Stomach (tissue), 9 donors: ENCODE measurements around the gene MYCL. TPM values are rescaled to one million over a fixed set of nuclear protein-coding genes. Genes with fewer than 3 reads are reported as not detected.

Source experiments
- DNase-seq, 2 donors: peaks; one replicate each; pipeline versions ENCODE4 v3.0.0 to v3.0.0-alpha.2; 2013 to 2019
- H3K27ac ChIP-seq, 5 donors: fragments of 200-600 bp in 4 of 5; sonication (generic) in 4 of 5; one replicate each; pipeline ENCODE4 v1.5.1; 2013 to 2019; ENCODE audit warnings: mild to moderate bottlenecking in 1 of 5, moderate library complexity in 1 of 5
- H3K27me3 ChIP-seq, 3 donors: fragments of 200-600 bp; sonication (generic); one replicate each; pipeline ENCODE4 v1.5.1; 2017 to 2019; ENCODE audit warnings: mixed run types in 1 of 3
- H3K36me3 ChIP-seq, 4 donors: fragments of 200-600 bp; sonication (generic); 1 replicate in 3 of 4; 2 replicates in 1 of 4; pipeline ENCODE4 v1.5.1; 2016 to 2019
- H3K4me1 ChIP-seq, 4 donors: fragments of 200-600 bp; sonication (generic); one replicate each; pipeline ENCODE4 v1.5.1; 2016 to 2019
- H3K4me3 ChIP-seq, 4 donors: fragments of 200-600 bp; sonication (generic) in 3 of 4; one replicate each; pipeline ENCODE4 v1.5.1; 2016 to 2019; ENCODE audit warnings: mild to moderate bottlenecking in 1 of 4
- H3K9me3 ChIP-seq, 4 donors: fragments of 200-600 bp; sonication (generic); one replicate each; pipeline ENCODE4 v1.5.1; 2016 to 2019
- CTCF ChIP-seq, 7 experiments: fragments of 450-650 bp in 4 of 7; fragments of 200-600 bp in 3 of 7; sonication (generic) in 3 of 7; IDR thresholded peaks; one replicate each; pipeline ENCODE4 v1.5.1; 2016 to 2019; ENCODE audit warnings: antibody characterized with exemption in 7 of 7, control low read depth in 2 of 7, mild to moderate bottlenecking in 1 of 7
- EP300 ChIP-seq: sonication (generic); formaldehyde crosslinking; IDR thresholded peaks from one replicate; pipeline ENCODE4 v1.6.1; 2017; ENCODE audit warnings: antibody characterized with exemption
- POLR2A ChIP-seq, 4 donors: fragments of 450-650 bp; IDR thresholded peaks; one replicate each; pipeline ENCODE4 v1.6.1; 2016; ENCODE audit warnings: antibody characterized with exemption in 4 of 4, control low read depth in 2 of 4, mild to moderate bottlenecking in 1 of 4, moderate library complexity in 1 of 4
- POLR2AphosphoS5 ChIP-seq, 3 donors: sonication (generic); formaldehyde crosslinking; IDR thresholded peaks; one replicate each; pipeline ENCODE4 v1.6.1; 2016; ENCODE audit warnings: antibody characterized with exemption in 3 of 3
- WGBS, 5 donors: extraction: QIAGEN DNeasy Blood & Tissue Kit in 3 of 5; methylation state at CpG; one replicate each; pipeline versions ENCODE4 v1.1.5 to v1.1.7; 2013 to 2018; 5-methylcytosine and 5-hydroxymethylcytosine counted together
- intact Hi-C: fragments of 100-400 bp; cut with DNase I; formaldehyde crosslinking; loops from one replicate; pipeline ENCODE4 v1.15.1; 2023; ENCODE audit warnings: low total_unique reads
- polyA plus RNA-seq, 3 donors: library from polyadenylated mRNA; stranded (reverse); fragments of 200-250 nt; gene quantifications; one replicate each; pipeline ENCODE4 v1.2.3, GENCODE V29; 2013
- total RNA-seq, 5 donors: library from RNA; depleted of rRNA; stranded (reverse); fragments of >200 nt; gene quantifications; one replicate each; pipeline versions ENCODE4 v1.1.0 to v1.2.3, GENCODE V29; 2014 to 2016
- donor health status: healthy with polysubstance abuse.
- donor health status: Bipolar disorder and iron deficiency.
- donor health status: healthy.

Gene MYCL
- total and polyA plus RNA-seq, 8 donors: 0.61 to 39.4 (median 4.5) TPM; not detected in 1

- no peaks in the 10 kb centered on the region for H3K27me3 ChIP-seq
- H3K36me3 ChIP-seq: no peaks in the 10 kb centered on the region
- H3K27ac ChIP-seq: peak overlapping the region in 4 of 5 donors; percentile 1 to 28 (median 17)
- intact Hi-C loops: no loop called here
- 9 to 18% (median 13%) methylated on average over 6 of the region's 6 CpGs for WGBS, 5 donors
- H3K9me3 ChIP-seq: no peaks in the 10 kb centered on the region
- DNase-seq: peak; percentile 55 to 79
- no peak overlapping the region for H3K4me3 ChIP-seq
- H3K4me1 ChIP-seq: peaks cover 8 to 53% (median 28%) of the 10 kb centered on the region in 4 donors
- TF ChIP-seq CTCF (IDR thresholded peaks at IDR 0.05): no peak
- TF ChIP-seq POLR2AphosphoS5 (IDR thresholded peaks at IDR 0.05): peak in 1 of 3 donors; percentile 47
- no peak for TF ChIP-seq POLR2A (IDR thresholded peaks at IDR 0.05)
- TF ChIP-seq EP300: no peak
These were observed 8.8 kb downstream of the MYCL start for GRCh38 chr1:39892601-39893595.

- no peak for DNase-seq
- Histone ChIP-seq H3K27ac (peak overlapping the region in 1 of 5 donors; percentile 25), H3K9me3 (no peaks in the 10 kb centered on the region), H3K27me3 (no peaks in the 10 kb centered on the region), H3K36me3 (no peaks in the 10 kb centered on the region), H3K4me1 (peaks cover 8 to 53% (median 26%) of the 10 kb centered on the region in 4 donors), H3K4me3 (no peak overlapping the region)
- TF ChIP-seq CTCF (IDR thresholded peaks at IDR 0.05) (no peak), POLR2A (IDR thresholded peaks at IDR 0.05) (no peak)
- intact Hi-C loops: no loop called here
- WGBS, 5 donors: 68 to 100% (median 88%) methylated on average over 1 of the region's 1 CpG
These were observed 10.8 kb downstream of the MYCL start for GRCh38 chr1:39890880-39891279.

GRCh38 chr1:39890273-39890672, 11.4 kb downstream of the MYCL start:
- Histone ChIP-seq H3K4me1 (peaks cover 8 to 48% (median 24%) of the 10 kb centered on the region in 4 donors), H3K36me3 (no peaks in the 10 kb centered on the region), H3K9me3 (no peaks in the 10 kb centered on the region), H3K27ac (no peak overlapping the region), H3K4me3 (no peak overlapping the region), H3K27me3 (no peaks in the 10 kb centered on the region)
- intact Hi-C loops: no loop called here
- no peak for DNase-seq
- TF ChIP-seq POLR2AphosphoS5 (IDR thresholded peaks at IDR 0.05) (no peak), CTCF (IDR thresholded peaks at IDR 0.05) (no peak), POLR2A (IDR thresholded peaks at IDR 0.05) (no peak), EP300 (no peak)

GRCh38 chr1:39886757-39887231, 14.9 kb downstream of the MYCL start:
- TF ChIP-seq EP300 (no peak), CTCF (IDR thresholded peaks at IDR 0.05) (no peak), POLR2AphosphoS5 (IDR thresholded peaks at IDR 0.05) (no peak), POLR2A (IDR thresholded peaks at IDR 0.05) (no peak)
- Histone ChIP-seq H3K9me3 (no peaks in the 10 kb centered on the region), H3K4me3 (no peak overlapping the region), H3K36me3 (no peaks in the 10 kb centered on the region), H3K4me1 (peaks cover 7 to 32% (median 21%) of the 10 kb centered on the region in 4 donors), H3K27ac (no peak overlapping the region), H3K27me3 (no peaks in the 10 kb centered on the region)
- intact Hi-C loops: no loop called here
- WGBS, 5 donors: 68 to 88% (median 82%) methylated on average over 2 of the region's 2 CpGs
- DNase-seq: no peak
